Adrenal gland (tissue), 5 donors: Measurements from ENCODE around the gene AOPEP.

Source experiments
- POLR2A ChIP-seq, 2 donors: fragments of 450-650 bp; IDR thresholded peaks; one replicate each; pipeline ENCODE4 v1.6.1; 2017; ENCODE audit warnings: antibody characterized with exemption in 2 of 2, mild to moderate bottlenecking in 2 of 2, moderate library complexity in 1 of 2
- TF ChIP-seq, protein P1 (sequence below), 6 experiments: fragments of 450-650 bp in 4 of 6; fragments of 200-600 bp in 2 of 6; sonication (generic) in 1 of 6; IDR thresholded peaks; 1 replicate in 5 of 6; 2 replicates in 1 of 6; pipeline versions ENCODE4 v1.5.1 to v1.8.0; 2016 to 2021; ENCODE audit warnings: antibody characterized with exemption in 6 of 6, mild to moderate bottlenecking in 2 of 6, moderate library complexity in 1 of 6
- donor health status: DM: no; HTN: no; CAD: no.

- TF ChIP-seq, protein P1, sequence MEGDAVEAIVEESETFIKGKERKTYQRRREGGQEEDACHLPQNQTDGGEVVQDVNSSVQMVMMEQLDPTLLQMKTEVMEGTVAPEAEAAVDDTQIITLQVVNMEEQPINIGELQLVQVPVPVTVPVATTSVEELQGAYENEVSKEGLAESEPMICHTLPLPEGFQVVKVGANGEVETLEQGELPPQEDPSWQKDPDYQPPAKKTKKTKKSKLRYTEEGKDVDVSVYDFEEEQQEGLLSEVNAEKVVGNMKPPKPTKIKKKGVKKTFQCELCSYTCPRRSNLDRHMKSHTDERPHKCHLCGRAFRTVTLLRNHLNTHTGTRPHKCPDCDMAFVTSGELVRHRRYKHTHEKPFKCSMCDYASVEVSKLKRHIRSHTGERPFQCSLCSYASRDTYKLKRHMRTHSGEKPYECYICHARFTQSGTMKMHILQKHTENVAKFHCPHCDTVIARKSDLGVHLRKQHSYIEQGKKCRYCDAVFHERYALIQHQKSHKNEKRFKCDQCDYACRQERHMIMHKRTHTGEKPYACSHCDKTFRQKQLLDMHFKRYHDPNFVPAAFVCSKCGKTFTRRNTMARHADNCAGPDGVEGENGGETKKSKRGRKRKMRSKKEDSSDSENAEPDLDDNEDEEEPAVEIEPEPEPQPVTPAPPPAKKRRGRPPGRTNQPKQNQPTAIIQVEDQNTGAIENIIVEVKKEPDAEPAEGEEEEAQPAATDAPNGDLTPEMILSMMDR (IDR thresholded peaks at IDR 0.05) = no peak
- no peak for TF ChIP-seq POLR2A (IDR thresholded peaks at IDR 0.05)
Observed at GRCh38 chr9:94918038-94918753, 191.7 kb downstream of the AOPEP start.
